ENCODE data around the gene GM2A. TPM values are rescaled to one million over a fixed set of nuclear protein-coding genes. Genes with fewer than 3 reads are reported as not detected.
A peak's percentile ranks its signal among the peaks of the same experiment; 100 is the strongest.

Gene GM2A
- 10 to 100 TPM; 11.7 to 23.6 (median 20.3) TPM for total RNA-seq
- long read RNA-seq, partial matches to known transcripts, result 0 of 2 reads
- long read RNA-seq, other reads (novel, unspliced or antisense), result 1 of 2 reads

DNA sequence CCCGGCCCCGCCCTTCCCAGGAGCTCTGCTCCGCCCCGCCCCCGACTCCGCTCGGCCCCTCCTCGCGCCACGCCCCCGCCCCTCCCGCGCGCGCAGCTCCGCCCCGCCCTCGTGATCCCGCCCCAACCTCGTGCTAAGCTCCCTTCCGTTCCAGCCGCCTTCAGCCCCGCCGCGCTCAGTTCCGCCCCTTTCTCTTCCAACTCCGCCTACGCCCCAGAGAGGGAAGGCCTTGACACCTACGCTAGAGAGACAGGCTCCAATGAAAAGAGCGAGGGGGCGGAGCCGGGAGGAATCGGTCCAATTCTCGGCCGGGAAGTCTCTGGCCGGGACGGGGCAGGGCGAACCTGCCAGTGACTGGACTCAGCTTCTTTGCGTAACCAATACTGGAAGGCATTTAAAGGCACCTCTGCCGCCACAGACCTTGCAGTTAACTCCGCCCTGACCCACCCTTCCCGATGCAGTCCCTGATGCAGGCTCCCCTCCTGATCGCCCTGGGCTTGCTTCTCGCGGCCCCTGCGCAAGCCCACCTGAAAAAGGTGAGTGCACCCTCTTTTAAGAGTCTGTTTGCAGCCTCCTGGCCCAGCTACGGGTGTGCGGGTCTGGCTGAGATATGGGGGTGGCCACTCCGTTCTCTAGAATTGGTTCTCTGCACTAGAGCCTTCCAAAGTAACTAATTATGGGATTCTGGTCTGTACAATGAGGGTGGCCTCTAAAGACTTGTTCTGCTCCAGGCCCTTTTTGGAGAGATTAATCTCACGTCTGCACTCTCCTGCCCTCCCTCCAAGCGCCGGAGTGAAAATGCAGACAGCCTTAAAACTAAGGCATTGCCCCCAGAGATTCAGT is at the start of gene GM2A:
Gene GM2A, plus strand, starts transcription at position 424 of the 843 bp plus-strand sequence. Its CDS starts 32 bp downstream, at position 456.
- TF ChIP-seq POLR2A (IDR thresholded peaks at IDR 0.05) (peak; percentile 94), CTCF (IDR thresholded peaks at IDR 0.05) (no peak)
- DNase-seq (peak; percentile 99 to 100 (median 100)), ATAC-seq (peak; percentile 86 to 94 (median 90))
- peak within 1 kb of the TSS; percentile 65 to 92 (median 84) for H3K27ac ChIP-seq
- intact Hi-C loops (cut with DNase I), result no loop called here
- under 1% methylated on average over 33 of the region's 52 CpGs for WGBS (ENCODE audit: insufficient coverage, low coverage, low lambda C conversion rate, missing lambda C conversion rate)
- peak within 1 kb of the TSS; percentile 70 to 82 (median 72) for H3K4me3 ChIP-seq
- H3K27me3 ChIP-seq, result no peaks in the 10 kb centered on the region
- peaks cover 0 to 35% (median 8%) of the 10 kb centered on the region in 4 donors for H3K4me1 ChIP-seq
- H3K9me3 ChIP-seq, result no peaks in the 10 kb centered on the region
- no peaks in the 10 kb centered on the region for H3K36me3 ChIP-seq

GRCh38 chr5:151204051-151204450 is 48.9 kb upstream of the GM2A start:
- DNase-seq, result peak in 1 of 3 donors; percentile 11
- no peaks in the 10 kb centered on the region for H3K9me3 ChIP-seq
- H3K4me3 ChIP-seq, result no peak overlapping the region
- 78% methylated on average over 4 of the region's 5 CpGs for WGBS (ENCODE audit: insufficient coverage, low coverage, low lambda C conversion rate, missing lambda C conversion rate)
- H3K36me3 ChIP-seq, result peaks cover 0 to 6% (median 0%) of the 10 kb centered on the region in 4 donors
- TF ChIP-seq CTCF (IDR thresholded peaks at IDR 0.05) (no peak), POLR2A (IDR thresholded peaks at IDR 0.05) (no peak)
- no peak overlapping the region for H3K27ac ChIP-seq
- ATAC-seq, result no peak
- intact Hi-C loops (cut with DNase I), result no loop called here
- peaks cover 0 to 11% (median 5%) of the 10 kb centered on the region in 4 donors for H3K4me1 ChIP-seq
- H3K27me3 ChIP-seq, result no peaks in the 10 kb centered on the region

GRCh38 chr5:151205411-151205810 is 47.6 kb upstream of the GM2A start:
- Histone ChIP-seq H3K4me3 (no peak overlapping the region), H3K27ac (no peak overlapping the region), H3K9me3 (no peaks in the 10 kb centered on the region), H3K27me3 (no peaks in the 10 kb centered on the region), H3K36me3 (peaks cover 0 to 2% (median 0%) of the 10 kb centered on the region in 4 donors), H3K4me1 (peaks cover 0 to 21% (median 8%) of the 10 kb centered on the region in 4 donors)
- TF ChIP-seq CTCF (IDR thresholded peaks at IDR 0.05), result no peak
- TF ChIP-seq POLR2A (IDR thresholded peaks at IDR 0.05), result no peak
- WGBS (ENCODE audit: insufficient coverage, low coverage, low lambda C conversion rate, missing lambda C conversion rate), result 90% methylated on average over 4 of the region's 10 CpGs
- no peak for ATAC-seq
- DNase-seq, result peak in 1 of 3 donors; percentile 38
- intact Hi-C loops (cut with DNase I), result no loop called here

DNA sequence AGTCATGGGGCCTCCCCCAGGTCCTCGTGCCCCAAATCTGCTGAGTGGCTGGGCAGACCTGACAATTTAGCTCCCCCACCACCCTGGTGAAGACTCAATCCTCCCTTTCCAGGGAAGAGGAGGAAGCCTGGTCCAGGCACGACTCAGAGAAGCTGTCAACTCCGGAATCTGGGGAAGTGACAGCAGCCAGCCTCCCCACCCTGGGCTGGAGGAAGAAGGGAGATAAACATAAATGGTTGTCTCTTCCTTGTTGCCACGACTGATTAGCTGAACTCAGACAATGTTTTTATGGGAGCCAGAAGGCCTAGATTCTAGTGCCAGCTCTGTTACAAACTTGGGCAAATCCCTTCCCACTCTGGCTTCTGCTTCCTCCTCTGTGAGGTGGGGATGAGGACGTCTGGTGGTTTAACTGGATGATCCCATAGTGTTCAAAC is 44.5 kb upstream of the GM2A start:
- peaks cover 0 to 34% (median 8%) of the 10 kb centered on the region in 4 donors for H3K4me1 ChIP-seq
- H3K27ac ChIP-seq, result peak overlapping the region; percentile 33 to 66 (median 39)
- no peaks in the 10 kb centered on the region for H3K27me3 ChIP-seq
- H3K4me3 ChIP-seq, result no peak overlapping the region
- ATAC-seq (peak; percentile 44 to 63 (median 48)), DNase-seq (peak in 1 of 3 donors; percentile 50)
- no peaks in the 10 kb centered on the region for H3K9me3 ChIP-seq
- 0% methylated on average over 1 of the region's 5 CpGs for WGBS (ENCODE audit: insufficient coverage, low coverage, low lambda C conversion rate, missing lambda C conversion rate)
- no peaks in the 10 kb centered on the region for H3K36me3 ChIP-seq
- intact Hi-C loops (cut with DNase I), result no loop called here
- TF ChIP-seq CTCF (IDR thresholded peaks at IDR 0.05) (no peak), POLR2A (IDR thresholded peaks at IDR 0.05) (no peak)

Data from right lobe of liver (tissue), 6 donors.